Measurements from ENCODE around the gene BAAT.
"Not testable (repeated sequence)": the region's sequence is repeated elsewhere in the genome, so short reads cannot be mapped to it uniquely, and the experiment has no call there.

BAAT gene

DNA sequence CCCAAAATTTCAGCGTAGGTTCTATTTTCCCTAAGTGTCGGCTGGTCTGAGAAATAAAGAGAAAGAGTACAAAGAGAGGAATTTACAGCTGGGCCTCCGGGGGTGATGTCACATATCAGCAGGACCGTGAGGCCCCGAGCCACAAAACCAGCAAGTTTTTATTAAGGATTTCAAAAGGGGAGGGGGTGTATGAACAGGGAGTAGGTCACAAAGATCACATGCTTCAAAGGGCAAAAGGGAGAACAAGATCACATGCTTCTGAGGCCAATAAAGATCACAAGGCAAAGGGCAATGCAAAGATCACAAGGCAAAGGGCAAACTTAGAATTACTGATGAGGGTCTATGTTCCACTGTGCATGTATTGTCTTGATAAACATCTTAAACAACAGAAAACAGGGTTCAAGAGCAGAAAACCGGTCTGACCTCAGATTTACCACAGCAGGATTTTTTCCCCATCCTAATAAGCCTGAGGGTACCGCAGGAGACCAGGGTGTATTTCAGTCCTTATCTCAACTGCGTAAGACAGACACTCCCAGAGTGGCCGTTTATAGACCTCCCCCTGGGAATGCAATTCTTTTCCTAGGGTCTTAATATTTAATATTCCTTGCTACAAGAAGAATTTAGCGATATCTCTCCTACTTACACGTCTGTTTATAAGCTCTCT is at the start of gene BAAT:
Gene BAAT (minus strand): TSS at position 134 of the 664 bp plus-strand sequence. CDS start 13,602 bp downstream, outside the sequence.
- DNase-seq, result not testable (repeated sequence)

DNA sequence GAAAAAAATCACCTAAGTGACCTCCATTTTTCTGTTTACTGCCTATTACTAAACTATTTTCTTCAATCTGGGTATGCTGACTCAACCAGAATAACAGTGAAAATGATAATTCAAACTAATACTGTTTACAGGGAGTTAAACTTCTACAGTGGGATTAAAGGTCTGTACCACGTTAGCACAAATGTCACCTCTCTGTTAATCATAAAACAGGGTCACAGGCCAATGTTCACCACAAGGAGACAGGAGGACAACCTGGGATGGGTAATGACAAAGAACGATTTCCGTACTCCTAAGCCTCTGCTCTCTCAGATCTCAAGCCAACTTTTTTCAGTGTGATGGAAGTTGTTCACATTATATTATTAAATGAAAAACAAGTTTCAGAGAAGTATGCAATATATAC is 48.4 kb upstream of the BAAT start:
- no peak for DNase-seq

DNA sequence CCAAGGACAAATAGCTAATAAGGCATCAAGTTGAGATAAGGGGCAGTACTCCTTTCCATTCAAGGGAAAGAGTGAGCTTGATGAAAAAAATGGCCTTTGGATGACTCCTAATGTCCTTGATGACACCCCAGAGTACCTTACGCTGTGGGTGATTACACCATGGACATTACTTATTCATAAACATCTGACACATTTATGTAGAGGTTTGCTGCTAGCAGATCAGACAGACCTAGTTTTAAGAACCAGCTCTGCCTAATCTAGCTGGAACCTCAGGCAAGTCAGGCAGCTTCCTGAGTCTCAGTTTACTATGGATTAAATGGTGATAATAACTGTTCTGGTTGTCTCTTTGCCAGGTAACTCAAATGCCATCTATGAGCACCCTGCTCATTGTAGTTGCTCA is 47.9 kb upstream of the BAAT start:
- no peak for DNase-seq

DNA sequence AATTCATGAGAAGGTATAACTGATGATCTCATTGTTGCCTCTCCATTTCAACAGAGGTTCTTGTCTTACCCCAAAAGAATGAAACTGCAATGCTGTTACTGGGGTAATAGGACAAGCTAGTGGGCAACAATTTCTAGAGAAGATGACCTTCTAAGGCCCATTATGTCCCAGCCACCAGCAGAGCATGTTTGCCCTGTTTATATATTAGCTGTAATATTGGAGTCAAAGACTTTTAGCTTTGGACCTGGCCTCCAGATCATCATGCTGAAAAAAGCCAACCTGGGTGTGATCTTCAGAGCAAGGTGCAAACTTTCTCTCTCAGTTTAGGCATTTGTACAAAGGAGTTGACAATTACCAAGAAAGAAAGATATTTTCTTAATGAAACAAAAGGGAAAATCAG is 47.4 kb upstream of the BAAT start:
- DNase-seq, result no peak

DNA sequence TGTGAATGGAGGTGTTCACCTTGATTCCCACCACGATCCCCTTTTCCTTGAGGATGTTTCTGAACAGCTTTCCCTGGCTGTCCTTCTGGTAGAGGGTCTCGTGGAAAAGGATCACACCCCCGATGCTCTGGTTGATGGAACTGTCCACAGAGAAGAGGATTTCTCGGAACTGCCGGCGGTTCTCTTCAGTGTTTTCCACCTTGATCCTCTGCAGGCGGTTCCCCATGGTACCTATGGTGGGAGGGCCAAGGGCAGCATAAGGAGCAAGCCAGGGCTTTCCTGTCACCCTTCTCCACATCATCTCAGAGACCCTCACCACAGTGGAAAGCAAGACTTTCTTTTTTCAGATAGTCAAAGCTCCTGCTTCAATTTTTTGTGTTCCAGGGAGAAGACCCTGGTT is 44.9 kb upstream of the BAAT start:
- DNase-seq, result no peak

DNA sequence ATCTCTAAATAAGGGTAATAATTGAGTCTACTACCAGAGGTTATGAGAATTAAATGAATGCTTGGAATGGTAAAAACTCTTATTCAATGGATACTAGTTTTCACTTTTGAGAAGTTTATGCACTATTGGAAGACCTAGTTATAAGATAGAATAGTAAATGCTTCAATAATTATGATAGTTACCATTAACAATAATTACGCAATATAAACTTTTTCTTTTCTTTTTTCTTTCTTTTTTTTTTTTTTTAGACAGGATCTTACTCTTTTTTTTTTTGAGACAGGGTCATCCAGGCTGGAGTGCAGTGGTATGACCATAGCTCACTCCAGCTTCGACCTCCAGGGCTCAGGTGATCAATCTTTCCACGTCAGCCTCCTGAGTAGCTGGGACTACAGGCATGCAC is 44.1 kb upstream of the BAAT start:
- DNase-seq, result no peak

DNA sequence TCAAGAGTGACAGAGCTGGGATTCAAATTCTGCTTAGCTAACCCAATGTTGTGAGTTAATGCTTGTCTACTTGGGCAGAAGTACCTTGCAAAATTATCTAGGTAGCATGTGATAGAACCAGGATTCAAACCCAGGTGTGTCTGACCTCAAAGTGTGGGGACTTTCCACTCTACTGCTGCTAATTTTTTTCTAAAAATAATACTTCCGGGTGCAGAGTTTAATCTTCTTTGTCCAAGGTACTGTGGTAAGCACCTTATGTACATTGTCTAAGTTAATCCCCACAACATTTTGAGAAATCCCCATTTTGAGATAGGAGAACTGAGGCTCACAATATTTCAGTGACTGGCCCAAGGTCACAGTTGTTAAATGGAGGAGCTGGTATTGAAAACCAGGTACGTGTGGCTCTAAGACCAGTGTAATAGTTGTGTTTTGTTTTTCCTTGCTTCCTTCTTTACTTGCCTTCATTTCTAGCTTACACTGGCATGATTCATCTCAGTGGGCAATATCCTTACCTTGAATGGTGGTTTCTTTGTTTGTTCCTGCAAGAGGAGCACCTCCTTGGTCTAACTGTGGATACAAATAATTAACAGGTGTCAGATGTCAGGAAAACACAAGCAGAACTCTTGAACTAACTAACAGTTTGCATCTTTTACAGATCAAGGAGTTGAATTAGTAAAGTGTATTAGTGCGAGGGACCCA is 43.3 kb upstream of the BAAT start:
- DNase-seq, result no peak

DNA sequence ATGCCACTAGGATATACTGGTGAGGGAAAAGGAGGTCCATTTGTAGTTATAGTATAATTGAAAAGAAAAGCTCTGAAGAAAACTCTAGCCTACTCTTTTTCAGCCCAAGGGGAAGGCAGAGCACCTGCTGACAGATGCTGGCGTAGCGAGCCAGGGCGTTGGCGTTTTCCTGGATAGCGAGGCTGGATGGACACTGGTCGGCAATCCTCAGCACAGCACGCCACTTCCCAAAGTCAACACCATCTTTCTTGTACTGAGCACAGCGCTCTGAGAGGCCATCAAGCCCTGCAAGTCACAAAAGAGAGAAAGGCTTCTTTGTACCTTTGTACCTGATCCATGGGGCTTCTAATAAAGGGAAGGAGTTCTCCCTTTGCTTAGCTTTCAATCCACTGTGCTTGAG is 42.6 kb upstream of the BAAT start:
- no peak for DNase-seq

DNA sequence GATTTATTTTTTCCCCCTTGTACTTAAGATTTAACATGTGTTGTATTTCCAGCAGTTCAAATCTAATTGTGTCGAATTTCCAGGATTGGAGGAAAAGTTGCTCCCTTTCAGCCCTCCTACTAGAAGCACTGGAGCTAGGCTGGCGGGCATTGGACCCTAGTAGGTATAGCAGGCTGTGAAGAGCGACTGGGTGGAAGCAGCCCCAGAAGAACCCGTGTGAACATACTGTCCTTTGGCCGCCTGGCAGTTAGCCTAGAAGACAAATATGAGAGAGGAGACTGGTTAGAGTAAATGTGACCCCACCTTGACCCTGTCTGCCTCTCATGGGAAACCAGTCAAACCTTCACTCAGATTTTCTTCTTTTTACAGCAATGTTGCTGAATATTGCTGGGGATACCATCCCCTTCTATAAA is 36.9 kb upstream of the BAAT start:
- DNase-seq, result no peak

DNA sequence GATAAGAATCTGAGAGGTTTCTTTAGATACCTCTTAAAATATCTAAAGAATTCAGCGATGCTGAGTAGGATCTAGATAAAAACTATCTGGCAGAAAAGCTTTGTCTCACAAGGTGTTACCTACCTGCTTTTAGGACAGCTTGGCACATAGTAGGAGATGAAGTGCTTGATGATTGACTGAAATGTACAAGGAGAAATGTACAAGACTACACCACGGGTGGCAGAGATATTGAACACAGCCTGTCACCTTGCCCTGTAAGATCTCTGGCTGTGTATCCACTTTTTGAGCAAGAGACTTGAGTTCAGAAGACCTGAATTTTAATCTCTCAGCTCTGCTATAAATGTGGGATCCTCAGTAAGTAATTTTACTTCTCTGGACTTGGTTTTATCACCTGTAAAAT is 35.1 kb upstream of the BAAT start:
- no peak for DNase-seq

DNA sequence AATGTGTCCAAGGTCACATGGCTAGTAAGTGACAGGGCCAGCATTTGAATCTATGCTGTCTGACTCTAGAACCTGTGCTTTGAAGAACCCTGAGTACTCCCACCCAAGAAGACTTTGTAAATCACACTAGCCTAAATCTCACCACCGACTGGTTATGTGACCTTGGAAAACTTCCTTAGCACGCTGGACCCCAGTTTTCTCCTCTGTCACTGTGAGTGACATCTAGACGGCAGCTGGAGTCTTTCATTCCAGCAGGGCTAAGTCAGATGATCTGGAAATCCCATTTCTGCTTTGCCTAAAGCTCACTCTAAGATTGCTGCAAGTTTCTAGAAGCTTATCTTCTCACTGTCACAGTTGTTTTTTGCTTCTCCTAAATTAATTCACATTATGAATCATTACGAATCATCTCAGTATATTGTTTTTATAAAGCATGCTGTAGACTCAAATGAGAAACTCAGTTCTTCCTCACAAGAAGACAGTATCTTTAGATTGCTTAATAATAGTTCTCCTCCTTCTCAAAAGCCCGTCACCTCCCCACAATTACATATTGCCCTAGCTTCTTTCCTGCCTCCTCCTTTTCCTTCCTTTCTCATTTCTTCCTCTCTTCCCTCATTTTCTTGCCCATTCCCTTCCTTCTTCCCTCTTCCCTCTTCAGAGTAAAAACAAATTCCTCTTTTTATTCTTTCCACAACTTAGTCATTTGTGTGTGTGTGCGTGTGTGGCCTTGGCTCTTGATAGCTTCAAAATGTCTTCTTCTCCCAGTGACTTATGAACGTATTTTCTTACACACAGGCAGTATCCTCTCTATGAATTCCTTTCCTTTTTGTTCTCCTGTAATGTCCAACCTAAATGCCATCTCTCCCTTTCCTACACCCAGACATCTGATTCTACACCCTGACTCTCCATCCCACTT is 34.0 kb upstream of the BAAT start:
- no peak for DNase-seq

DNA sequence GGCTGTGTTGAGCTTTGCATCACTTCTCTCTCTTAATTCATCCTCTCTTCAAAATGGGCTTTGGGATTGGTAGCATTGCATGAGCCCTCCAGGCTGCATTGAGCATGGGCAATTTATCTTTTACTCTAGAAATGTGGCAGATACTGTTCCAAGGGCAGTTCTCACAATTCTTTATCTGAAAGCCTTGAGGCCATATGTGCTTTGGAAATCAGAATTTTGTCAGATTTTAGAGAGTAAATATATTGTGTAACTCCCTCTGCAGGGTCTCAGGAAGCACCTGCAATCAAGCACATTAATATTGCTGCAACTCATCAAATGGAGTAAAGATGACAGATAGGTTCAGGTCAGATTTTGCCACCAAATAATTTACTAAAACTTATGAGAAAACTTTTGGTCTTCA is 33.2 kb upstream of the BAAT start:
- DNase-seq, result no peak

DNA sequence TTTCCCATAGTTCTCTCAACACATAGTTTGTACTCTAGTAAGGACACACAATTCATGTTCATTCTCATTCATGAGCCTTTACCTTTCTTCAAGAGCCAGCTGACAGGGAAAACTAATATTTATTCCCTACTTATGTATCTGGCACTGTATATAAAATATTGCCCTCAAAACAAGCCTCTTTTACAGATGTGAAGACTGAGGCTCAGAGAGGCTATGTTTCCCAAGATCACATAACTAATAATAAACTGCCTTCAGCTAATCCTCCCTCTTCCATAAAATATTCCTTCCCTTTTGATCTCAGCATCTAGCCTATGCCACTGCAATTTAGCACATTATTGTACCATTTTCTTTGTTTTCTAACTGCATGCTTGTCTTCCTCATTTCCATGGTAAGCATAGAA is 32.6 kb upstream of the BAAT start:
- no peak for DNase-seq

DNA sequence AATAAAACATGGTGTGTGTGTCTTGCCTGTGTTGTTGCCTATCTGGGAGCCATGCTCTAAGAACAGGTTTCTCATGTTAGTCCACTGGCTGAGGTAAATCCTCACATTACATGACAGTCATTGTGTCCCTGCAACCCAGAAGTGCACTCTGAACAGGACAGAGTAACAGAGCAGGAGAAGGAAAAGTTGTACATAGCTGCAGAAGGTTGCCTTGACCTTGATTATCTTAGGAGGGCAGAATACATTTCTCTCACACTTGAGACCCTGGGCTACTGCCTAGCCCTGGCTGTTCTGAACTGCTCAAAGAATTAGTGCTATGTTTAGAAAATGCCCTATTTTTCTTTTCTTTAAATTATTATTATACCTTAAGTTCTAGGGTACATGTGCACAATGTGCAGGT is 30.8 kb upstream of the BAAT start:
- no peak for DNase-seq

DNA sequence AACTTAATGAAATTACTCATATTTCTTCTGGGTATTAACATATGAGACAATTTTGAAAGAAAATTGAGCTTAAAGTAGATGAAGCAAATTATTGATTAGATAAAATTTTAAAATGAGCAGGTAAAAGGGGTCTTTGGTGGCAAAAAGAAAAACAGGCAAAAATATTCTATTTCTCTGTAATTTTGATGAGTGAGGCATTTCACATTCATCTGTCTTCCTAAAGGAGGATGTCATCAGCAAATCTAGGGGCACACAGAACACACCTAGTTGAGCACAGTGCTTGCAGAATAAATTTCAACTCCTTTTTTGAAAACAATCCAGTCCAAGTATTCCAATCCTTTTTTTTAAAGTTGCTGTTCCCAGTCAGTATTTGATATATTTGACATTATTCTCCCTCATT is 30.0 kb upstream of the BAAT start:
- DNase-seq, result no peak

DNA sequence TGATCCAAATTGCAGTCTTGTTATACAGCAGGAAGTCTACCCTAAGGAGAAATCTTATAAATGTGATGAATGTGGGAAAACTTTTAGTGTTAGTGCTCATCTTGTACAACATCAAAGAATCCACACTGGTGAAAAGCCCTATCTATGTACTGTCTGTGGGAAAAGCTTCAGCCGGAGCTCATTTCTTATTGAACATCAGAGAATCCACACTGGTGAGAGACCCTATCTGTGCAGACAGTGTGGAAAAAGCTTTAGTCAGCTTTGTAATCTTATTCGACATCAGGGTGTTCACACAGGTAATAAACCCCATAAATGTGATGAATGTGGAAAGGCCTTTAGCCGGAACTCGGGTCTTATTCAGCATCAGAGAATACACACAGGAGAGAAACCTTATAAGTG is 24.3 kb upstream of the BAAT start:
- DNase-seq, result no peak

DNA sequence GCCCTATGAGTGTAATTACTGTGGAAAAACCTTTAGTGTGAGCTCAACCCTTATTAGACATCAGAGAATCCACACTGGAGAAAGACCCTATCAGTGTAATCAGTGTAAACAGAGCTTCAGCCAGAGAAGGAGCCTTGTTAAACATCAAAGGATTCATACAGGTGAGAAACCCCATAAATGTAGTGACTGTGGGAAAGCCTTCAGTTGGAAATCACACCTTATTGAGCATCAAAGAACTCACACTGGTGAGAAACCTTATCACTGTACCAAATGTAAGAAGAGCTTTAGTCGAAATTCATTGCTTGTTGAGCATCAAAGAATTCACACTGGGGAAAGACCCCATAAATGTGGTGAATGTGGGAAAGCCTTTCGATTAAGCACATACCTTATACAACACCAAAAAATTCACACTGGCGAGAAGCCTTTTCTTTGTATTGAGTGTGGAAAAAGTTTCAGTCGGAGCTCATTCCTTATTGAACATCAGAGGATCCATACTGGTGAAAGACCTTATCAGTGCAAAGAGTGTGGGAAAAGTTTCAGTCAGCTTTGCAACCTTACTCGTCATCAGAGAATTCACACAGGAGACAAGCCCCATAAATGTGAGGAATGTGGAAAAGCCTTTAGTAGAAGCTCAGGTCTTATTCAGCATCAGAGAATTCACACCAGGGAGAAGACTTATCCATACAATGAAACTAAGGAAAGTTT is 23.7 kb upstream of the BAAT start:
- no peak for DNase-seq

DNA sequence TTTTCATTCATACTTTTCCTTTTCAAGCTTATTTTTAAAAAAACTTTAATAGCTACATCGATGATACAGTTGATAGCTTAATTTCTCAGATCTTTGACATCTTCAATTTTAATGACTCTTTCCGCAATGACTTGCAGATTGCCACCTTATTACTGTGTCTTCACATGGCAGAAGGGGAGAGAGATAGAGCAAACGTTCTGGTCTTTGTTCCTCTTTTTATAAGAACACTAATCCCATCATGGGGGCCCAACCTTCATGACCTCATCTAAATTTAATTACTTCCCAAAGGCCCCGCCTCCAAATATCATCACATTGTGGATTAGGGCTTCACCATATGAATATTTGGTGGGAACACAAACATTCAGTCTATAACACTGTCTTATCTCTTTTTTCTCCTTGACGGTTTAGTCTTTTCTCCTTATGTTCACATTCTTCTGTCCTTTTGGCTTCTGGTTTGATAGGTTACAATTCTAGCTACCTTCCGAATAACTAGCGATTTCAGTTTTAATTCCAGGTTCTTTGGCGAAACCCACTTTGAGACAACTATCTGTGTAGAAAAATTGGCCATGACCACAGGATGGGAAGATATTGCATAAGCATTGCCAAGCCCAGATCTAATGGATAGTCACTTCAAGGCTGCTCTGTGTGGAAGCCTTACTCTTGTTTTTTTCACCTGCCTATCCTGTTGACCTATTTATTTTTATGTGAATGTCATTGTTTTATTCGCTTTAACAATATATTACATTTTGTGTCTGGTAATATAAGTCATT is 18.9 kb upstream of the BAAT start:
- DNase-seq, result no peak

DNA sequence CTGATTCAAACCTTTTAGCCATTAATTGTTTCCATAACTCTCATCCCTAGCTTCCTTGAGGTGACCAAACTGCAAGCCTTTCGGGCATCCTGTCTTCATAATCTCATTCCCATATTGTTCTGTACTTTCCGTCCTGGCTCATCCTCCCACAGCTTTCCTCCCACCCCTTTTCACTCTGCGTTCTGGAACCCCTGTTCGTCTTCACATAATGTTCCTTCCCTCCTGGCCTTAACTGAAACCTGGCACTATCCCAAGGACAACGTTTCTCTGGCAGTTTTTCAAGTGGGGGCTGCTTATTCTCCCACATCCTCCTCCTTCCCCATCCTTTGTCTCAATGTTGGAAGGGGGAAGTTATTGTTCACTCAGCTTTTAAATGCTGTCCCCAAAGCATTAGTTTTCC is 15.3 kb upstream of the BAAT start:
- no peak for DNase-seq

DNA sequence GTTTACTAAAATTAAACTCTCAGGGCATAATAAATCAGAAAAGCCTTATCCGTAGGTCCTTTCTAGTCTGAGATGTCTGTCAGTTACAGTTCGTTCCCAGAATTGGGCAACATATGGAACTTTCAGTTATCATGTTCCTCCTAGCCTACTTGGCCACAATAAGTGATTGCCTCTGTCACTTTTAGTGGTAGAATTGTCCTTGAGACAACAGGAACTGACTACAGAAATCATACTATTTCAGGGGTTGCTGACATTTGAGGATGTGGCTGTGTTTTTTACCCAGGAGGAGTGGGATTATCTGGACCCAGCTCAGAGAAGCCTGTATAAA is 14.8 kb upstream of the BAAT start:
- no peak for DNase-seq

DNA sequence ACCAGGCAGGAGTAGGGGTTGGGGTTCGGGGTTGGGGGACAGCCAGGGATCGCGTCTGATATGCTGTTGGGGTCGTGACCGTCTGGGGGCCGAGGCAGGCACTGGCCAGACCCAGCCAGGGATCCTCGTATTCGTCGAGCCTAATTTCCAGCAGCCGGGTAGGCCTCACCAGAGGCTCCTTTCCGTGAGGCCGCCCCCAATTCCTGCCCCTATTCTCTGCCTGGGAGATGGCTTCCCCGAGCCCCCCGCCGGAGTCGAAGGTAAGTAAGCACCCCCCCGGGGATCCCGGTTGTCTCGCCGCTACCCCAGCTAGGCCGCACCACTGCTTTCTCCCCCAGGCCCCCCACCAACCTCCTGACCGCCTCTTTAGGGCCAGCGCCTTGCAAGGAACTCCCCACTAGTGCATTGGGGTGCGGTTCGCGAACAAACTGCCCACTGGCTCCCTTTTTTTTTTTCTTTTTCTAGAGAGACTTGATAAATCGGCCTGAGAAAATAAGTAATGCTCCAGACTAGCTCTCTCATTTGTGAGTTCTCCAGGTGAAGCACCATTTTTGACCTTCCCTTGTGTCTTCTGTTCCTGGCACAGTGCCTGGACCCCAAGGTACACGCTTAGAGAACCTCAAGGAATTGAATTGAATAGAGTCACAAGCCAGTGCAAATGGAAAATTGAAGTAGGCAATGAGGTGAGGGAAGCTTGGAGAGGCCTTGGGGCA is 14.3 kb upstream of the BAAT start:
- no peak for DNase-seq
